Myocyte (in vitro differentiated cells): Measurements from ENCODE around the gene N4BP3. TPM values are rescaled to one million over a fixed set of nuclear protein-coding genes. Genes with fewer than 3 reads are reported as not detected.

Experiments used
- DNase-seq: peaks from one replicate; pipeline ENCODE4 v3.0.0-alpha.2; 2012; ENCODE audit warnings: low read depth
- total RNA-seq: library from RNA; depleted of rRNA; stranded (reverse); fragments of >200 nt; gene quantifications from 2 replicates; pipeline ENCODE4 v1.2.3, GENCODE V29; 2014

Gene N4BP3
- total RNA-seq, 1 donor from 2014 or later, result 4.8 TPM

GRCh38 chr5:178145965-178146820 lies 32.9 kb downstream of the N4BP3 start:
- peak; percentile 40 for DNase-seq

GRCh38 chr5:178147406-178147805 lies 34.1 kb downstream of the N4BP3 start:
- DNase-seq, result no peak

- DNase-seq, result peak; percentile 14
Observed at GRCh38 chr5:178149199-178149932, 36.0 kb downstream of the N4BP3 start.

- DNase-seq, result peak; percentile 19
Observed at GRCh38 chr5:178150977-178151734, 37.8 kb downstream of the N4BP3 start.

- DNase-seq, result no peak
Observed at GRCh38 chr5:178152491-178153444, 39.4 kb downstream of the N4BP3 start.

GRCh38 chr5:178153530-178154340 lies 40.4 kb downstream of the N4BP3 start, which contains the start of gene NHP2:
NHP2 (minus strand) TSS chr5:178153885; CDS start chr5:178153817, 68 bp downstream.
- peak; percentile 99 for DNase-seq

GRCh38 chr5:178155065-178155464 lies 41.7 kb downstream of the N4BP3 start:
- no peak for DNase-seq

GRCh38 chr5:178160176-178160575 lies 46.8 kb downstream of the N4BP3 start:
- no peak for DNase-seq

- no peak for DNase-seq
Observed at GRCh38 chr5:178162481-178162880, 49.1 kb downstream of the N4BP3 start.

- peak; percentile 82 for DNase-seq
Observed at GRCh38 chr5:178163772-178164735, 50.7 kb downstream of the N4BP3 start.

- no peak for DNase-seq
Observed at GRCh38 chr5:178165581-178165980, 52.2 kb downstream of the N4BP3 start.

GRCh38 chr5:178170455-178170854 lies 57.1 kb downstream of the N4BP3 start:
- no peak for DNase-seq

GRCh38 chr5:178174456-178174855 lies 61.1 kb downstream of the N4BP3 start:
- DNase-seq, result no peak

Other genes starting within 250 kb of the N4BP3 start
- not detected in 2 replicates for gene PROP1, start 117.3 kb upstream of the N4BP3 start, total RNA-seq
- 33.2 and 36.1 TPM in 2 replicates for gene RMND5B, start 17.5 kb downstream of the N4BP3 start, total RNA-seq
- 213 and 306 TPM in 2 replicates for gene NHP2, start 40.4 kb downstream of the N4BP3 start, total RNA-seq
- not detected in 2 replicates for gene GMCL2, start 73.8 kb downstream of the N4BP3 start, total RNA-seq
- gene HNRNPAB, start 91.0 kb downstream of the N4BP3 start, total RNA-seq, result 73.5 and 88.0 TPM in 2 replicates
- 22.8 and 26.4 TPM in 2 replicates for gene PHYKPL, start 119.3 kb downstream of the N4BP3 start, total RNA-seq